ENCODE data around the gene ARFGEF2.

- no peak for TF ChIP-seq CTCF (conservative IDR thresholded peaks at IDR 0.05; ENCODE audit: low read length)
- no peak for TF ChIP-seq EZH2phosphoT487 (IDR thresholded peaks at IDR 0.05; ENCODE audit: borderline replicate concordance)
These were observed 4.8 kb upstream of the ARFGEF2 start for GRCh38 chr20:48916699-48917098.

All from Loucy (cell line).